H1 (cell line): ENCODE results near the gene FASN. TPM values are rescaled to one million over a fixed set of nuclear protein-coding genes. Genes with fewer than 3 reads are reported as not detected.

Source experiments
- BACH1 ChIP-seq: IDR thresholded peaks from 2 replicates; pipeline ENCODE4 v1.6.1; 2012; ENCODE audit warnings: low read length, improper control_type of control experiment
- JUN ChIP-seq: IDR thresholded peaks from 2 replicates; pipeline ENCODE4 v1.6.1; 2011; ENCODE audit warnings: low read depth, mild to moderate bottlenecking, improper control_type of control experiment, low read length
- YY1 ChIP-seq: IDR thresholded peaks from 2 replicates; pipeline ENCODE4 v1.6.1; 2011; ENCODE audit warnings: low read depth, mild to moderate bottlenecking, low read length
- polyA plus RNA-seq, 7 experiments: library from polyadenylated mRNA; depleted of rRNA in 3 of 7; stranded (reverse) in 5 of 7; unstranded in 2 of 7; fragments of >200 nt in 5 of 7; fragments of 200-250 nt in 2 of 7; gene quantifications; 1 replicate in 5 of 7; 2 replicates in 1 of 7; 4 replicates in 1 of 7; pipeline versions ENCODE4 v1.2.1 to v1.2.3, GENCODE V29; 2011 to 2013; ENCODE audit warnings: missing spikeins in 2 of 7, mixed read lengths in 2 of 7
- total RNA-seq: library from RNA; stranded (reverse); fragmentation: NEBNext Ultra II Directional; extraction: Animal tissue kit (Norgen Biotek cat#: 25700); gene quantifications from 2 replicates; pipeline ENCODE4 v1.2.1, GENCODE V29; 2021

Gene FASN
- total and polyA plus RNA-seq, 2 of the 8 experiments (the other 6 are each of a cell fraction or from before 2014, with no cell fraction given): 143 to 561 TPM

DNA sequence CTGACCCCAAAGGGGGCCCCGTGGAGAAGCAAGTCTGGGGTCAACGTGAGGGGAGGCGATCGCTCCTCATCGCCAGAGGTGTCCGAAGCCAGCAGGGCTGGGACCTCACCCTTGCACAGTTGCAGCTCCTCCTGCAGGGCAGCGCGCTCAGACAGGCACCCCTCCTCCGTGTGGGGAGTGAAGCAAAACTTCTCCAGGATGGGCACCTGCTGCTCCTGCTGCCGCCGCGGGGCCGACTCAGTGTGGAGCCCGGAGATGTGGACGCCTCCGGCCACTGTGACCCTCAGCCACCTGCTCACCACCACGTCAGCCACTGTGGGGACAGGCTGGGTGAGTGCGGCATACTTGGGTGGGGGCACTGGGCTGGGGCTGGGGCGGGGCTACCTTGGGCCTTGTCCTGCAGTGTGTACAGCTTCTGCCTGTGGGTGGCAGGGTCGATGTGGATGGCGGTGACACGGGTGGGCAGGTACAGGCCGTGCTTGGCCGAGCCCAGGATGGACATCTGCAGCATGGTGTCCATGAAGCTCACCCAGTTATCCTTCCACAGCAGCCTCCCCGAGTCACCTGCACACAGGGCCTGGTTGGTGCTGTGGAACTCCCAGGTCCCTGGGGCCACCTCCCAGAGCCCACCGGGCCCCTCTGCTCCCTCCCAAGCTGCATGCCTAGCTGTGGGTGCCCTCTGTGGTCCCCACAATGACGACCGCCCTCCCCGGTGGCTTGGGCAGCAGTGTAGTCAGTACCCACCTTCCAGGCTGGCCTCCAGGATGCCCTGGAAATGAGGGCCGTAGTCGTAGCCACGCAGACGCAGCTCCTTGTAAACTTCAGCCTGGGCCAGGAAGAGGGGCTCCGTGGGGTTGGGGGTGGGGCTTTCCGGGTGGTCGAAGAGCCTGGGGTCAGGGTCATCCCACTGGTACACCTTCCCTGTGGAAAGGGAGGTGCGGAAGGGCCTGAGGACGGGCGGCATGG lies 10.8 kb downstream of the FASN start (continued):
- TF ChIP-seq YY1 (no peak), BACH1 (no peak), JUN (no peak)
- TF ChIP-seq, all 59 proteins: peak for 0
